HepG2 (cell line): ENCODE measurements around the gene HSD17B2. TPM values are rescaled to one million over a fixed set of nuclear protein-coding genes. Genes with fewer than 3 reads are reported as not detected.
A peak's percentile ranks its signal among the peaks of the same experiment; 100 is the strongest.

Experiments
- AHR ChIP-seq: IDR thresholded peaks from 2 replicates; pipeline ENCODE4 v1.6.1; 2018; ENCODE audit warnings: missing genetic modification reagents, missing compliant biosample characterization
- AKAP8 ChIP-seq: sonication (generic); formaldehyde crosslinking; IDR thresholded peaks from 2 replicates; pipeline ENCODE4 v1.5.1; 2020; ENCODE audit warnings: mild to moderate bottlenecking, missing genetic modification reagents
- POGZ ChIP-seq: sonication (generic); formaldehyde crosslinking; IDR thresholded peaks from 2 replicates; pipeline ENCODE4 v1.4.0; 2020; ENCODE audit warnings: mild to moderate bottlenecking, missing genetic modification reagents
- POLR2AphosphoS2 ChIP-seq: IDR thresholded peaks from 2 replicates; pipeline ENCODE4 v1.6.1; 2011; ENCODE audit warnings: low read depth, low read length, improper control_type of control experiment
- SETDB1 ChIP-seq: sonication (generic); formaldehyde crosslinking; IDR thresholded peaks from 2 replicates; pipeline ENCODE4 v1.5.1; 2020; ENCODE audit warnings: missing genetic modification reagents, mild to moderate bottlenecking, borderline replicate concordance
- SKI ChIP-seq: fragments of 450-650 bp; IDR thresholded peaks from one replicate; pipeline ENCODE4 v1.6.1; 2018; ENCODE audit warnings: mild to moderate bottlenecking; ENCODE audit not compliant: partially characterized antibody
- TBL1XR1 ChIP-seq: fragments of 150-350 bp; IDR thresholded peaks from 2 replicates; pipeline ENCODE4 v1.6.1; 2014; ENCODE audit warnings: borderline replicate concordance, low read length; ENCODE audit not compliant: partially characterized antibody
- TRAFD1 ChIP-seq: sonication (generic); formaldehyde crosslinking; IDR thresholded peaks from 2 replicates; pipeline ENCODE4 v1.5.1; 2020; ENCODE audit warnings: missing genetic modification reagents, mild to moderate bottlenecking, borderline replicate concordance
- ZNF101 ChIP-seq: sonication (generic); formaldehyde crosslinking; IDR thresholded peaks from 2 replicates; pipeline ENCODE4 v1.4.0; 2020; ENCODE audit warnings: mild to moderate bottlenecking, low read depth, missing genetic modification reagents, borderline replicate concordance
- ZNF317 ChIP-seq: sonication (generic); formaldehyde crosslinking; IDR thresholded peaks from 2 replicates; pipeline ENCODE4 v1.5.0; 2020; ENCODE audit warnings: mild to moderate bottlenecking, missing genetic modification reagents
- ZNF337 ChIP-seq: sonication (generic); formaldehyde crosslinking; IDR thresholded peaks from 2 replicates; pipeline ENCODE4 v1.5.1; 2020; ENCODE audit warnings: missing genetic modification reagents, low read depth, mild to moderate bottlenecking, borderline replicate concordance
- ZNF484 ChIP-seq: sonication (generic); formaldehyde crosslinking; IDR thresholded peaks from 2 replicates; pipeline ENCODE4 v1.5.1; 2020; ENCODE audit warnings: mild to moderate bottlenecking, low read depth, missing genetic modification reagents, borderline replicate concordance
- ZNF580 ChIP-seq: IDR thresholded peaks from 2 replicates; pipeline ENCODE4 v1.6.1; 2016; ENCODE audit warnings: low read depth, borderline replicate concordance
- ZNF644 ChIP-seq: IDR thresholded peaks from 2 replicates; pipeline ENCODE4 v1.6.1; 2016; ENCODE audit warnings: low read depth
- ZNF781 ChIP-seq: sonication (generic); formaldehyde crosslinking; IDR thresholded peaks from 2 replicates; pipeline ENCODE4 v1.5.1; 2020; ENCODE audit warnings: borderline replicate concordance, mild to moderate bottlenecking, missing genetic modification reagents; ENCODE audit errors: not compliant biosample characterization
- ZSCAN30 ChIP-seq: sonication (generic); formaldehyde crosslinking; IDR thresholded peaks from 2 replicates; pipeline ENCODE4 v1.5.0; 2020; ENCODE audit warnings: mild to moderate bottlenecking, missing genetic modification reagents
- polyA plus RNA-seq, 8 experiments: library from polyadenylated mRNA; depleted of rRNA in 3 of 8; stranded (reverse) in 7 of 8; unstranded in 1 of 8; fragments of >200 nt; fragmentation: Illumina TruSeq in 4 of 8; extraction: Trizol in 4 of 8; gene quantifications; 2 replicates each; pipeline versions ENCODE4 v1.2.1 to v1.2.3, GENCODE V29; 2011 to 2016; ENCODE audit warnings: low read depth in 4 of 8, missing spikeins in 1 of 8, mixed read lengths in 1 of 8; ENCODE audit not compliant: insufficient read depth in 1 of 8
- total RNA-seq, 5 experiments: library from RNA; depleted of rRNA; stranded (reverse); fragments of >200 nt; fragmentation: Illumina TruSeq; extraction: Trizol; gene quantifications; 2 replicates each; pipeline ENCODE4 v1.2.3, GENCODE V29; 2016; ENCODE audit warnings: low read depth in 1 of 5
- TF ChIP-seq, protein P1 (sequence below): sonication (generic); formaldehyde crosslinking; IDR thresholded peaks from 2 replicates; pipeline ENCODE4 v1.8.1; 2022; ENCODE audit warnings: mild to moderate bottlenecking, missing genetic modification reagents
- TF ChIP-seq, protein P2 (sequence below): sonication (generic); formaldehyde crosslinking; IDR thresholded peaks from 2 replicates; pipeline ENCODE4 v1.4.0; 2020; ENCODE audit warnings: missing genetic modification reagents
- TF ChIP-seq, protein P3 (sequence below): IDR thresholded peaks from 2 replicates; pipeline ENCODE4 v1.6.1; 2018; ENCODE audit warnings: missing genetic modification reagents, mild to moderate bottlenecking, missing compliant biosample characterization
- TF ChIP-seq, protein P4 (sequence below): IDR thresholded peaks from 2 replicates; pipeline ENCODE4 v1.6.1; 2016

HSD17B2 gene
- total and polyA plus RNA-seq, 2 of the 13 experiments (the other 11 are each of a cell fraction or from before 2014, with no cell fraction given), result 26.3 to 69.3 TPM

DNA sequence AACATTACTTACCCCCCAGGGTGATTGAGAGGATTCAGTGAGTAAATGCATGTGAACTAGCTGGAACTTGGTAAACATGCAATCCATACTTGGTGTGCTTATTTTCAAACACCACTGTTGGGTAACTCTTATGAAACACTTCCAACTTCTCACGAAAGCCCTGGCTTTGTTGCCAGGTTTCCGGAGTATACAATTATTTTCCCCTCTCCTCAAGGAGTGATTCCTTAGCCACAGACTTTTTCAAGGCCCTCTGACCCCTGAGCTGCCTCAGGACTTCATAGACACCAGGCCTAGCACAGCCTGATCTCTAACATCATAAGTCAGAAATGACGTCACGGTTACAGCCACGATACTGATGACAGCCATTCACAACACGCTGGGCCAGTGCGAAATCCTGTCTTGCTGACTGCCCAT is 27.6 kb downstream of the HSD17B2 start (continued):
- TF ChIP-seq ZNF580 (CRISPR knock-in tag) (no peak), ZNF317 (CRISPR knock-in tag) (0 out of 2 replicates have a peak, but pooled peaks have one; percentile 16), ZNF644 (peak; percentile 22; the same call in 1 of the 2 replicates), AHR (CRISPR knock-in tag) (0 out of 2 replicates have a peak, but pooled peaks have one; percentile 93), SETDB1 (no peak), ZNF101 (no peak), POGZ (CRISPR knock-in tag) (0 out of 2 replicates have a peak, but pooled peaks have one; percentile 10), AKAP8 (no peak), POLR2AphosphoS2 (no peak), SKI (peak; percentile 34), ZNF337 (CRISPR knock-in tag) (no peak), TRAFD1 (CRISPR knock-in tag) (no peak), ZNF781 (CRISPR knock-in tag) (no peak), ZSCAN30 (CRISPR knock-in tag) (no peak), TBL1XR1 (peak; percentile 73), ZNF484 (CRISPR knock-in tag) (no peak)
- TF ChIP-seq, protein P1, sequence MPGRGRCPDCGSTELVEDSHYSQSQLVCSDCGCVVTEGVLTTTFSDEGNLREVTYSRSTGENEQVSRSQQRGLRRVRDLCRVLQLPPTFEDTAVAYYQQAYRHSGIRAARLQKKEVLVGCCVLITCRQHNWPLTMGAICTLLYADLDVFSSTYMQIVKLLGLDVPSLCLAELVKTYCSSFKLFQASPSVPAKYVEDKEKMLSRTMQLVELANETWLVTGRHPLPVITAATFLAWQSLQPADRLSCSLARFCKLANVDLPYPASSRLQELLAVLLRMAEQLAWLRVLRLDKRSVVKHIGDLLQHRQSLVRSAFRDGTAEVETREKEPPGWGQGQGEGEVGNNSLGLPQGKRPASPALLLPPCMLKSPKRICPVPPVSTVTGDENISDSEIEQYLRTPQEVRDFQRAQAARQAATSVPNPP, result no peak
- TF ChIP-seq, protein P2, sequence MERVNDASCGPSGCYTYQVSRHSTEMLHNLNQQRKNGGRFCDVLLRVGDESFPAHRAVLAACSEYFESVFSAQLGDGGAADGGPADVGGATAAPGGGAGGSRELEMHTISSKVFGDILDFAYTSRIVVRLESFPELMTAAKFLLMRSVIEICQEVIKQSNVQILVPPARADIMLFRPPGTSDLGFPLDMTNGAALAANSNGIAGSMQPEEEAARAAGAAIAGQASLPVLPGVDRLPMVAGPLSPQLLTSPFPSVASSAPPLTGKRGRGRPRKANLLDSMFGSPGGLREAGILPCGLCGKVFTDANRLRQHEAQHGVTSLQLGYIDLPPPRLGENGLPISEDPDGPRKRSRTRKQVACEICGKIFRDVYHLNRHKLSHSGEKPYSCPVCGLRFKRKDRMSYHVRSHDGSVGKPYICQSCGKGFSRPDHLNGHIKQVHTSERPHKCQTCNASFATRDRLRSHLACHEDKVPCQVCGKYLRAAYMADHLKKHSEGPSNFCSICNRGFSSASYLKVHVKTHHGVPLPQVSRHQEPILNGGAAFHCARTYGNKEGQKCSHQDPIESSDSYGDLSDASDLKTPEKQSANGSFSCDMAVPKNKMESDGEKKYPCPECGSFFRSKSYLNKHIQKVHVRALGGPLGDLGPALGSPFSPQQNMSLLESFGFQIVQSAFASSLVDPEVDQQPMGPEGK, result peak; percentile 48; the same call in 1 of the 2 replicates
- TF ChIP-seq, protein P3, sequence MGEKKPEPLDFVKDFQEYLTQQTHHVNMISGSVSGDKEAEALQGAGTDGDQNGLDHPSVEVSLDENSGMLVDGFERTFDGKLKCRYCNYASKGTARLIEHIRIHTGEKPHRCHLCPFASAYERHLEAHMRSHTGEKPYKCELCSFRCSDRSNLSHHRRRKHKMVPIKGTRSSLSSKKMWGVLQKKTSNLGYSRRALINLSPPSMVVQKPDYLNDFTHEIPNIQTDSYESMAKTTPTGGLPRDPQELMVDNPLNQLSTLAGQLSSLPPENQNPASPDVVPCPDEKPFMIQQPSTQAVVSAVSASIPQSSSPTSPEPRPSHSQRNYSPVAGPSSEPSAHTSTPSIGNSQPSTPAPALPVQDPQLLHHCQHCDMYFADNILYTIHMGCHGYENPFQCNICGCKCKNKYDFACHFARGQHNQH (CRISPR knock-in tag), result 0 out of 2 replicates have a peak, but pooled peaks have one; percentile 27
- TF ChIP-seq, protein P4, sequence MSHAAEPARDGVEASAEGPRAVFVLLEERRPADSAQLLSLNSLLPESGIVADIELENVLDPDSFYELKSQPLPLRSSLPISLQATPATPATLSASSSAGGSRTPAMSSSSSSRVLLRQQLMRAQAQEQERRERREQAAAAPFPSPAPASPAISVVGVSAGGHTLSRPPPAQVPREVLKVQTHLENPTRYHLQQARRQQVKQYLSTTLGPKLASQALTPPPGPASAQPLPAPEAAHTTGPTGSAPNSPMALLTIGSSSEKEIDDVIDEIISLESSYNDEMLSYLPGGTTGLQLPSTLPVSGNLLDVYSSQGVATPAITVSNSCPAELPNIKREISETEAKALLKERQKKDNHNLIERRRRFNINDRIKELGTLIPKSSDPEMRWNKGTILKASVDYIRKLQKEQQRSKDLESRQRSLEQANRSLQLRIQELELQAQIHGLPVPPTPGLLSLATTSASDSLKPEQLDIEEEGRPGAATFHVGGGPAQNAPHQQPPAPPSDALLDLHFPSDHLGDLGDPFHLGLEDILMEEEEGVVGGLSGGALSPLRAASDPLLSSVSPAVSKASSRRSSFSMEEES (CRISPR knock-in tag), result no peak
